ENCODE results near the gene RGS2. TPM values are rescaled to one million over a fixed set of nuclear protein-coding genes. Genes with fewer than 3 reads are reported as not detected.

The RGS2 gene
- total RNA-seq, 1 donor from 2014 or later: 17.1 TPM

GRCh38 chr1:192861860-192862259 lies 53.0 kb downstream of the RGS2 start:
- no peak for ATAC-seq
- intact Hi-C loops (cut with micrococcal nuclease): no loop called here
- no peak for DNase-seq

Other genes starting within 250 kb of the RGS2 start
- 0.59 TPM for gene RGS1, start 233.3 kb upstream of the RGS2 start, total RNA-seq
- gene RGS13, start 172.9 kb upstream of the RGS2 start, total RNA-seq: not detected